Neutrophil (primary cell): ENCODE measurements around the gene TNK1.

Source experiments
- H3K27ac ChIP-seq: fragments of 200-600 bp; sonication (generic); 2 replicates; pipeline ENCODE4 v1.5.1; 2016; ENCODE audit warnings: mild to moderate bottlenecking, moderate library complexity
- H3K27me3 ChIP-seq: fragments of 200-600 bp; sonication (generic); 2 replicates; pipeline ENCODE4 v1.6.0; 2016; ENCODE audit warnings: mild to moderate bottlenecking
- H3K36me3 ChIP-seq: fragments of 200-600 bp; sonication (generic); 2 replicates; pipeline ENCODE4 v1.5.1; 2017
- H3K4me1 ChIP-seq, 2 experiments: fragments of 200-600 bp in 1 of 2; sonication (generic) in 1 of 2; 1 replicate in 1 of 2; 2 replicates in 1 of 2; pipeline versions ENCODE4 v1.5.1 to v1.6.1; 2013 to 2016; ENCODE audit warnings: low read depth in 1 of 2, low read length in 1 of 2, mild to moderate bottlenecking in 1 of 2, moderate library complexity in 1 of 2; ENCODE audit not compliant: control insufficient read depth in 1 of 2, insufficient read depth in 1 of 2
- H3K4me3 ChIP-seq, 2 experiments: fragments of 200-600 bp in 1 of 2; sonication (generic) in 1 of 2; 1 replicate in 1 of 2; 2 replicates in 1 of 2; pipeline ENCODE4 v1.5.1; 2013 to 2016; ENCODE audit warnings: low read depth in 1 of 2, low read length in 1 of 2, mild to moderate bottlenecking in 1 of 2, moderate library complexity in 1 of 2
- H3K9me3 ChIP-seq: fragments of 200-600 bp; sonication (generic); 2 replicates; pipeline ENCODE4 v1.5.1; 2016
- TF ChIP-seq, protein P1 (sequence below): fragments of 200-600 bp; sonication (generic); IDR thresholded peaks from 2 replicates; pipeline ENCODE4 v1.5.1; 2016; ENCODE audit warnings: antibody characterized with exemption

Gene TNK1

GRCh38 chr17:7408863-7409262 lies 28.0 kb downstream of the TNK1 start:
- Histone ChIP-seq H3K4me1 (peaks cover 4 to 17% of the 10 kb centered on the region in 2 experiments), H3K27ac (no peak overlapping the region), H3K9me3 (no peaks in the 10 kb centered on the region), H3K36me3 (no peaks in the 10 kb centered on the region), H3K27me3 (peaks cover 73% of the 10 kb centered on the region), H3K4me3 (no peak overlapping the region)
- TF ChIP-seq, protein P1, sequence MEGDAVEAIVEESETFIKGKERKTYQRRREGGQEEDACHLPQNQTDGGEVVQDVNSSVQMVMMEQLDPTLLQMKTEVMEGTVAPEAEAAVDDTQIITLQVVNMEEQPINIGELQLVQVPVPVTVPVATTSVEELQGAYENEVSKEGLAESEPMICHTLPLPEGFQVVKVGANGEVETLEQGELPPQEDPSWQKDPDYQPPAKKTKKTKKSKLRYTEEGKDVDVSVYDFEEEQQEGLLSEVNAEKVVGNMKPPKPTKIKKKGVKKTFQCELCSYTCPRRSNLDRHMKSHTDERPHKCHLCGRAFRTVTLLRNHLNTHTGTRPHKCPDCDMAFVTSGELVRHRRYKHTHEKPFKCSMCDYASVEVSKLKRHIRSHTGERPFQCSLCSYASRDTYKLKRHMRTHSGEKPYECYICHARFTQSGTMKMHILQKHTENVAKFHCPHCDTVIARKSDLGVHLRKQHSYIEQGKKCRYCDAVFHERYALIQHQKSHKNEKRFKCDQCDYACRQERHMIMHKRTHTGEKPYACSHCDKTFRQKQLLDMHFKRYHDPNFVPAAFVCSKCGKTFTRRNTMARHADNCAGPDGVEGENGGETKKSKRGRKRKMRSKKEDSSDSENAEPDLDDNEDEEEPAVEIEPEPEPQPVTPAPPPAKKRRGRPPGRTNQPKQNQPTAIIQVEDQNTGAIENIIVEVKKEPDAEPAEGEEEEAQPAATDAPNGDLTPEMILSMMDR = no peak

DNA sequence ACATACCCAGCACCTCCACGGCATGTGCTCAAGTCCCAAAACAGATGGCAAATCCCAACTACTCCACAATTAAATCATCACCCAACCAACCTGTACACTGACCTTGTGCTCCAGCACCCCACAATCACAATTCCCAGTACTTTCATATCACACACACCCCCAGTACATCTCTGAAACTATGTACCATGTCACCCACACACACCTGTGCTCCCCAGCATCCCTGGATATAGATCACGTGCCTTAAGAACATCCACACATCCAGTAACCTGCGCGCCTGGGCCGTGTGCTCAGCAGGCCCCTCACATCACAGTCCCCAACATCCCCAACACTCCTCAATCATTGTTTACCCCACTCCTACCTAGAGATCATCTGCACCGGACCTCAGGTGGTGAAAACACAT lies 28.8 kb downstream of the TNK1 start:
- no peaks in the 10 kb centered on the region for H3K9me3 ChIP-seq
- peaks cover 4 to 8% of the 10 kb centered on the region in 2 experiments for H3K4me1 ChIP-seq
- peaks cover 68% of the 10 kb centered on the region for H3K27me3 ChIP-seq
- H3K4me3 ChIP-seq = no peak overlapping the region
- TF ChIP-seq, protein P1 = no peak
- H3K27ac ChIP-seq = no peak overlapping the region
- H3K36me3 ChIP-seq = no peaks in the 10 kb centered on the region

DNA sequence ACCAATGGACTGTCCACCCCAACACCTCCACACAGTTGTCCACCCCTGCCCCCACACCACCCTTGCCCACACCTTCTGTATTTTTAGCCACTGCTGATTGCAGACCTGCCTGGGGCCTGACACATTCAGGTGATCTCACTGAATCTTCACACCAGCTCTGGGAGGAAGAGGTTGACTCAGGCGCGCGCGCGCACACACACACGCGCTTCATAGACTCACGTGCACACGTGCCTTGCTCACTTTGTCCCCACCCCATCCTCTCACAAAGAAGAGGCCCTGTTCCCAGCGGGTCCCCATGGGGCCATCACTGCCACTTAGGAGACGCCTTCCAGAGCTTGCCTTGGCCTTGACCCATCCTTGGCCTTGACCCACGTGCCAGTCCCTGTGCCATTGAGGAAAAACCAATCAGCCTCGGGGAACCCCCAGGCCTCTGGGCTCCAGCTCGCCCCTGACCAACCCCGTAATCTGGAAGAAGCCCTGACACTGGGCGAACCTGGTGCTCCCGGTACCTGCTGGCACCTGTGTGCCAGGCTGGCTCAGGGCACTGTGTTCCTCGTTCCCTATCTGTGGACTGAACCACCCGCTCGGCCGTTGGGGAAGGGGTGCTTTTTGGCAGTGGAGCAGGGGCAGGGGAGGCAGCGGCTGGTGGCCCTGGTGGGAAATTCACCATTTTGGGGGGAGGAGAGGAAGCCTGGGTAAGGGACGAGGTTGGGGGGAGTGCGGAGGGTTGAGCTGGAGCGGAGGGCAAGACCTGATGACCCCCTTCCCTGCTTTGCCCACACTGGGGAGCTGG lies 29.9 kb downstream of the TNK1 start:
- H3K27me3 ChIP-seq = peaks cover 57% of the 10 kb centered on the region
- H3K4me3 ChIP-seq = no peak overlapping the region
- no peaks in the 10 kb centered on the region for H3K9me3 ChIP-seq
- H3K36me3 ChIP-seq = no peaks in the 10 kb centered on the region
- no peak overlapping the region for H3K27ac ChIP-seq
- TF ChIP-seq, protein P1 = no peak
- no peaks in the 10 kb centered on the region for H3K4me1 ChIP-seq

- no peak overlapping the region for H3K4me3 ChIP-seq
- H3K36me3 ChIP-seq = no peaks in the 10 kb centered on the region
- peaks cover 51% of the 10 kb centered on the region for H3K27me3 ChIP-seq
- no peak overlapping the region for H3K27ac ChIP-seq
- no peaks in the 10 kb centered on the region for H3K4me1 ChIP-seq
- TF ChIP-seq, protein P1 = no peak
- no peaks in the 10 kb centered on the region for H3K9me3 ChIP-seq
Measured at GRCh38 chr17:7411427-7411750, 30.5 kb downstream of the TNK1 start.

DNA sequence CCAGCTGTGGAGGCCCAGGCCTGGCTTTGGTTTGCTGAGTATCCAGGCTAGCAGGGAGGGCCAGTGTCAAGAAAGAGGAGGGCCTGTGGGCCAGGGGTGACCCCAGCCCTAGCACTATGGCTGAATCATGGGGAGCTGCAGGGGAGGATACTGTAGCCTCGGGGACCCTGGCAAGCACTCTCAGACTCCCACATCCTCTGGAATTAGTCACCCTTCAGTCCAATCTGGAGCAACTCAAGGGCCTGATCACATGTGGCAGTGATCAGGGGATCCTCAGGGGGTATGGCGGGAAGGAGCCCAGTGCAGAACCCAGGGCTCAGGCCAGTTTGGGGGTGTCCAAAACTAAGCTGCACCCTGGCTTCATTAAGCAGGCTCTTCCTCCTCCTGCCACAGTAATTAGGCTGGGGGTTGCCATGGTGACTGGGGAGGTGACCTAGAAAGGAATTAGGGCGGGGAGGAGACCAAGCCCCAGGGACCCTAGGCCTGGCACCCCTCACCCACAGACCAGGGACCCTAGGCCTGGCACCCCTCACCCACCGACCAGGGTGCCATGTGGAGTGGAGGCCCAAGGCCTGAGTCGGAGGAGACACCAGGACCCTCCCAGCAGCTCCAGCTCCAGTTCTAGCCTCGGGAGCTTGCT lies 32.6 kb downstream of the TNK1 start:
- Histone ChIP-seq H3K27me3 (peaks cover 30% of the 10 kb centered on the region), H3K4me1 (no peaks in the 10 kb centered on the region), H3K36me3 (no peaks in the 10 kb centered on the region), H3K4me3 (no peak overlapping the region), H3K9me3 (no peaks in the 10 kb centered on the region), H3K27ac (no peak overlapping the region)
- TF ChIP-seq, protein P1 = no peak
